KMS-11 (cell line): Measurements from ENCODE around the gene GTPBP3.

ENCODE experiments used
- H2AFZ ChIP-seq: fragments of 200-600 bp; sonication (generic); 2 replicates; pipeline ENCODE4 v1.6.1; 2016; ENCODE audit warnings: antibody characterized with exemption, mixed run types, low read depth
- H3K27ac ChIP-seq: fragments of 200-600 bp; sonication (generic); 2 replicates; pipeline ENCODE4 v1.6.1; 2016; ENCODE audit warnings: mild to moderate bottlenecking, mixed run types
- H3K27me3 ChIP-seq: fragments of 200-600 bp; sonication (generic); 2 replicates; pipeline ENCODE4 v1.6.1; 2017; ENCODE audit warnings: mild to moderate bottlenecking, low read depth, mixed run types, moderate library complexity; ENCODE audit not compliant: insufficient read depth
- H3K36me3 ChIP-seq: fragments of 200-600 bp; sonication (generic); 2 replicates; pipeline ENCODE4 v1.6.1; 2017; ENCODE audit warnings: mild to moderate bottlenecking, mixed run types; ENCODE audit not compliant: insufficient read depth
- H3K4me1 ChIP-seq: fragments of 200-600 bp; sonication (generic); 2 replicates; pipeline ENCODE4 v1.6.1; 2016; ENCODE audit warnings: mild to moderate bottlenecking, low read depth, mixed run types; ENCODE audit not compliant: poor library complexity, severe bottlenecking
- H3K4me2 ChIP-seq: fragments of 200-600 bp; sonication (generic); 2 replicates; pipeline ENCODE4 v1.7.0; 2016; ENCODE audit warnings: mild to moderate bottlenecking, mixed run types
- H3K4me3 ChIP-seq: fragments of 200-600 bp; sonication (generic); IDR thresholded peaks from 2 replicates; pipeline ENCODE4 v1.6.1; 2017; ENCODE audit warnings: low read depth, low read length, mixed read lengths; ENCODE audit not compliant: insufficient read depth
- H3K79me2 ChIP-seq: fragments of 200-600 bp; sonication (generic); 2 replicates; pipeline ENCODE4 v1.6.1; 2016; ENCODE audit warnings: low read depth, mixed run types; ENCODE audit not compliant: insufficient read depth
- H3K9ac ChIP-seq: fragments of 200-600 bp; sonication (generic); 2 replicates; pipeline ENCODE4 v1.6.1; 2016; ENCODE audit warnings: mild to moderate bottlenecking, mixed run types
- H4K20me1 ChIP-seq: fragments of 200-600 bp; sonication (generic); 2 replicates; pipeline ENCODE4 v1.6.1; 2016; ENCODE audit warnings: mild to moderate bottlenecking, mixed run types; ENCODE audit not compliant: insufficient read depth
- CTCF ChIP-seq: fragments of 200-600 bp; sonication (generic); conservative IDR thresholded peaks from 2 replicates; pipeline ENCODE4 v1.6.1; 2017; ENCODE audit warnings: low read depth, mild to moderate bottlenecking, antibody characterized with exemption, low read length, moderate library complexity, mixed read lengths

Gene GTPBP3

GRCh38 chr19:17320435-17320834 is 16.9 kb upstream of the GTPBP3 start:
- Histone ChIP-seq H3K9ac (no peak overlapping the region), H3K27ac (no peak overlapping the region), H3K4me3 (no peak overlapping the region), H3K4me2 (no peak overlapping the region), H4K20me1 (no peaks in the 10 kb centered on the region), H2AFZ (no peak overlapping the region), H3K36me3 (no peaks in the 10 kb centered on the region), H3K79me2 (no peaks in the 10 kb centered on the region), H3K4me1 (no peaks in the 10 kb centered on the region), H3K27me3 (no peaks in the 10 kb centered on the region)
- no peak for TF ChIP-seq CTCF

- no peaks in the 10 kb centered on the region for H4K20me1 ChIP-seq
- no peaks in the 10 kb centered on the region for H3K36me3 ChIP-seq
- H3K27ac ChIP-seq: no peak overlapping the region
These were observed 15.5 kb upstream of the GTPBP3 start for GRCh38 chr19:17321655-17322489.

GRCh38 chr19:17322854-17323253 is 14.5 kb upstream of the GTPBP3 start:
- no peaks in the 10 kb centered on the region for H4K20me1 ChIP-seq
- no peak overlapping the region for H3K4me3 ChIP-seq
- H3K4me2 ChIP-seq: no peak overlapping the region
- TF ChIP-seq CTCF: no peak
- no peaks in the 10 kb centered on the region for H3K79me2 ChIP-seq
- no peak overlapping the region for H3K9ac ChIP-seq
- no peak overlapping the region for H3K27ac ChIP-seq
- no peaks in the 10 kb centered on the region for H3K4me1 ChIP-seq
- H3K36me3 ChIP-seq: no peaks in the 10 kb centered on the region
- no peaks in the 10 kb centered on the region for H3K27me3 ChIP-seq
- no peak overlapping the region for H2AFZ ChIP-seq

More at GRCh38 chr19:17321655-17322489, 15.5 kb upstream of the GTPBP3 start:
- Histone ChIP-seq H2AFZ (no peak overlapping the region), H3K4me3 (no peak overlapping the region), H3K4me1 (no peaks in the 10 kb centered on the region), H3K9ac (no peak overlapping the region), H3K27me3 (no peaks in the 10 kb centered on the region), H3K79me2 (no peaks in the 10 kb centered on the region), H3K4me2 (no peak overlapping the region)
- no peak for TF ChIP-seq CTCF

- no peak overlapping the region for H3K27ac ChIP-seq
- H4K20me1 ChIP-seq: no peaks in the 10 kb centered on the region
- H3K9ac ChIP-seq: no peak overlapping the region
- no peak for TF ChIP-seq CTCF
- H3K36me3 ChIP-seq: no peaks in the 10 kb centered on the region
- H3K79me2 ChIP-seq: no peaks in the 10 kb centered on the region
- H3K4me3 ChIP-seq: no peak overlapping the region
- H3K4me1 ChIP-seq: no peaks in the 10 kb centered on the region
- H2AFZ ChIP-seq: no peak overlapping the region
- H3K27me3 ChIP-seq: no peaks in the 10 kb centered on the region
- no peak overlapping the region for H3K4me2 ChIP-seq
These were observed 13.9 kb upstream of the GTPBP3 start for GRCh38 chr19:17323300-17323963.
